Measurements from ENCODE around the gene FIG4. TPM values are rescaled to one million over a fixed set of nuclear protein-coding genes. Genes with fewer than 3 reads are reported as not detected.
"Not testable (repeated sequence)": the region's sequence is repeated elsewhere in the genome, so short reads cannot be mapped to it uniquely, and the experiment has no call there.

The FIG4 gene
- total RNA-seq, 1 experiment from 2014 or later: 6.5 TPM

DNA sequence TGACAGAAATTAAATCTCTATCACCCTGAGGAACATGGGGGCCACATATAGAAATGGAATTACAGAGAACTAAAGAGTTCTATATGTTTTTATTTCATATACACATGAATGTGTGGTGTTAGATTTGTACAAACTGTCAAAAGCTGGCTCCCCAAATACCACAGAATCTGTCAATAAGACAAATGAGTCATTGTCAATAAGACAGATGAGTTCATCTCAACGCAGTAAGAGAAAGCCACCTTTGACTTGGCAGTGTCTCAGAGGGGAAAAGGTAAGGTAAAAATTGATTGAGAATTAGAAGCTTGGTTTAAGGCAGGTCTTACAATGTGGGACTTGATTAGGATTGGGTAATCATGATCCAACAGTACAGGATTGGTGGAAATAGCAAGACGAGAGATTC is 162.9 kb downstream of the FIG4 start:
- DNase-seq (ENCODE audit: low spot score): no peak

DNA sequence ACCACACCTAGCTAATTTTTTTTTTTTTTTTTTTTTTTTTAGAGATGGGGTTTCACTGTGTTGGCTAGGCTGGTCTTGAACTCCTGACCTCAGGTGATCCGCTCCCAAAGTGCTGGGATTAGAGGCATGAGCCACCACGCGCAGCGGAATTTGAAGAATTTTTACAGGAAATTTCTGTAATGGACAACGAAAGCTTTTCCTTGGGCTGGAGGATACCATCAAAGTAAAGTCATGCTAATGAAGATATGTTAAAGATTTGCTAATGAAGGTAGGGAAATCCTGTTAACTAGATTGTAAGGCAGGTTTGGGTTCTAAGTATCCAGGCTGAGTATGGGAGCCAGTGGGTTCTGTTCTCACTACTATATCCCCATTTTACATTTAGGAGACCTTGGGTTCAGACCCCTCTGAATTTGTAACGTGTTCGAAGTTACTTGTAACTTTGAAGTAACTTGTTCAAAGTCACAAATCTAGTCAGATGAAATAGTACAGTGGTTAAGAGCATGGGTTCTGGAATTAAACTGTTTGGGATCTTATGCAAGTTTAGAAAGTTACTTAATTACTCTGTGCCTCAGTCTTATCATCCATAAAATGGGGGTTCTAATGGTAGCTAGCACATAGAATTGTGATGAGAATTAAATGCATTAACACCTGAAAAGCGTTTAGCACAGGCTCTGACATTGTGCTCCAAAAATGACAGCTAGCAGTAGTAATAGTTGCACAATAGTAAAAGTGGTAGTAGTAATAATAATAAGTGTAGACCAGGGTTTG is 163.6 kb downstream of the FIG4 start:
- no peak for DNase-seq (ENCODE audit: low spot score)

DNA sequence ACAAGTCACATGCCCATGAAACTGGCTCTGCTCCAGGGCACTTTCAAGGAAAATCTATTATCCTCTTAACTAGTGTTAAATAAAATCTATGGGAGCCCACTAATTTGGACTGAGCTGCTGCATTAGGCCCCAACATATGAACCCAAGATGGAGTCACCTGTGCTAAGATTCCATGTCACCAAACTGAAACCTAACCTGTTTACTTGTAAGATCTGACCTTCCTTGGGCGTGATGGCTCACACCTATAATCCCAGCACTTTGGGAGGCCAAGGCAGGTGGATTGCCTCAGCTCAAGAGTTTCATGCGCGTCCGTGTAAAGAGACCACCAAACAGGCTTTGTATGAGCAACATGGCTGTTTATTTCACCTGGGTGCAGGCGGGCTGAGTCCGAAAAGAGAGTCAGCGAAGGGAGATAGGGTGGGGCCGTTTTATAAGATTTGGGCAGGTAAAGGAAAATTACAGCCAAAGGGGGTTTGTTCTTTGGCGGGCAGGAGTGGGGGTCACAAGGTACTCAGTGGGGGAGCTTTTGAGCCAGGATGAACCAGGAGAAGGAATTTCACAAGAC is 164.5 kb downstream of the FIG4 start:
- DNase-seq (ENCODE audit: low spot score): not testable (repeated sequence)

DNA sequence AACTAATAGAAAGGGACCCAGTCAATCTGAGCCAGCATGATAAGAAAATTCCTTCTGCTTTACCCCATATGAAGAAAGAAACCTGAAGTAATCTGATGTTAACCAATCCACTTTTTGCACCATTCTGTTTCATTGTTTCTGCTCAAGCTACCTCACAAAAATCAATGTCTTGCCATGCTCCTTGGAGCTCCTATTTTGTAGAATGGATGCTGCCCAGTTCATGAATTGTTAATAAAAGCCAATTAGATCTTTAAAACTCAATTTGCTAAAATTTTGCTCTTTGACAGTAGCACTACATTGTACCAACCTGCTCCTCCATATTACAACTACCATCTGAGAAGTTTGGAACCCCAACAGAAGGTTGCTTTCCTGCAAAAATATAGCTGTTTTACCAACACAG is 170.8 kb downstream of the FIG4 start:
- DNase-seq (ENCODE audit: low spot score): no peak

DNA sequence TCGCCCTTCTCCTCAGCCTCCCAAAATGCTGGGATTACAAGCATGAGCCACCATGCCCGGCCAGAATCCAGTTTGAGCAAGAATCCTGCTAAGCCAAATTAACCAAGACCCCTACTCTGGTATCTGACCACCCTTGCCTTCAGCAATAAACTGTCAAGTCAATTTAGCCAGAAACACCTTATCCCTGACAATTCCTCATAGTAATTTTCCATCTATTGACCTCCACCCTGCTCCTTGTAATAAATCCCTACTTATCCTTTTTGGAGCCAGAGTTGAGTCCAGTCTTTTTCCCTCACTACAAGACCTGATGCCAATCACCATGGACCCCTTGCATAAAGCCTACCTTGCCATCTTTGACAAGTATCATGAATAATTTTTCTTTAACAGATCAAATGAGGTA is 173.0 kb downstream of the FIG4 start:
- DNase-seq (ENCODE audit: low spot score): no peak

DNA sequence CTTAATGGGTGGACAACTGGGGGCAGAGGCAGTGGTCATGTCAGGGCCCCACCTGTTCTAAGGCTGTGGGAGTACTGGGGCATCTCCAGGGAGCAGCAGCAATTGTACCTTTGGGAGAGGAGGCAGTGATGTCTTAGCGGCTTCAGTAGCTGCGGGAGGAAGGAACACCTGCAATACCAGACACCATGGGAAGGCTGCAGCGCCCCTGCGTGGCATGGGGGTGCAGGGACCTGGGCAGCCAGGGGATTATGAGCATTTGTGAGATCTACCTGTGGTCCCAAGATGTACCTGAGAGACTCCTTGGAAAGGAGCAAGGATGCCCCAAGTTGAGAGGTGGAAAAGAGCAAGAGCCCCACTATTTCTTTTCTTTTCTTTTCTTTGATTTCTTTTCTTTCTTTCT is 174.9 kb downstream of the FIG4 start:
- no peak for DNase-seq (ENCODE audit: low spot score)

DNA sequence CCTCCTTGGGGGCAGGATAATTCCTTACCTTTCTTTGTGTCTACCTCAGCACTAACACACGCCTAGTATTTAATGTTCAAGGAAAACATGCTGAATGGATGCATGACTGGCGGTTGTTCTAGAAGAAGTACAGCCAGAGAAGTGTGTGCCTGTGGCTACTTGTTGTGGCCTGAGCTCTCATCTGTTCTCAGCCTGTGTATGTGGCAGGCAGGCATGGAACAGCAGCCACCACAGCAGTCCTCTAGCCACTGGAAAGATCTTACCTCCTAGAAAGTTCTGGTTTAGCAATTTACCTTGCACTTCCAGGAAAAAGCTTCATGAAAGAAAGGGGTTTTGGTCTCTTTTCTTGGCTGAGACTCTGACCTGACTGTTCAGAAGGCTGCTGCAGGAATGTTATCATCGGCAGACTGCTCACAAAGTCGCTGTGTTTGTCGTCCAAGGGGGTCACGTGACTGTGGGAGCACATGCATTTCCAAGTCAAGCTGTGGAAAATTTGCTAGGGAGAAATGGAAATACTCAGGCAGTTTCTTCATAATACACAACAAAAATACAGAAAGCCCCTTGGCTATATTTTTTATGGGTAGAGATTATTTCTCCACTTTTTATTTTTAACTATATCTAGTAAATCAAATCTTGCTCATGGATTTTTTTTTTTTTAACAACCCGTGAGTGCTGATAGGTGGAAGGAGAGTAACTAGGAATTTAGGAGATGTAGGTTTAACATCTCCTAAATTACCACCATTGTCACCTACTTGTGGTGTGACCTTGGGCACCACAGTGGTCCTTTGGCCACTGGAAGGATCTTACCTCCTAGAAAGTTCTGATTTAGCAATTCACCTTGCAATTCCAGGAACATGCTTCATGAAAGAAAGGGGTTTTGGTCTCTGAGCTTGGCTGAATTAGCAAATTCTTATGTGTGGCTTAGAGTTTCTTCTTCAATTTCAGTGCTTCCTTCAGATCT is 176.2 kb downstream of the FIG4 start:
- DNase-seq (ENCODE audit: low spot score): no peak

DNA sequence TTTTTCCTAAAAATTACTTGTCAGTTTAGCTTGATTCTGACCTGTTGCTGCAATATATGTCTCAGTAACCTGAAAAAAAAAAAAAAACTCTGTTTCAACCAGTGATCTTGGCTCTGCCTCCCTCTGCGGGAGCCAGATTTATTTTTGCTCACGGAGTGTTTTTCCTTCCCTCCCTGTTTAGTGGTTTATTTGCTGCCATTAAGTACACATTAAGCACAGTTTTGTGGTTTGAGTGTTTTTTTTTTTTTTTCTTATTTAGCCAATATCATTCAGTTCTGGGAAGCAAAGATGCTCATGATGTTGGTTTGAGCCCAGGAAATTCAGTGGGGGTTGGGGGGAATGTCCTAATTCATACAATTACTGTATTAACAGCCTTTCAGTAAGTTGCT is 176.9 kb downstream of the FIG4 start:
- DNase-seq (ENCODE audit: low spot score): no peak

DNA sequence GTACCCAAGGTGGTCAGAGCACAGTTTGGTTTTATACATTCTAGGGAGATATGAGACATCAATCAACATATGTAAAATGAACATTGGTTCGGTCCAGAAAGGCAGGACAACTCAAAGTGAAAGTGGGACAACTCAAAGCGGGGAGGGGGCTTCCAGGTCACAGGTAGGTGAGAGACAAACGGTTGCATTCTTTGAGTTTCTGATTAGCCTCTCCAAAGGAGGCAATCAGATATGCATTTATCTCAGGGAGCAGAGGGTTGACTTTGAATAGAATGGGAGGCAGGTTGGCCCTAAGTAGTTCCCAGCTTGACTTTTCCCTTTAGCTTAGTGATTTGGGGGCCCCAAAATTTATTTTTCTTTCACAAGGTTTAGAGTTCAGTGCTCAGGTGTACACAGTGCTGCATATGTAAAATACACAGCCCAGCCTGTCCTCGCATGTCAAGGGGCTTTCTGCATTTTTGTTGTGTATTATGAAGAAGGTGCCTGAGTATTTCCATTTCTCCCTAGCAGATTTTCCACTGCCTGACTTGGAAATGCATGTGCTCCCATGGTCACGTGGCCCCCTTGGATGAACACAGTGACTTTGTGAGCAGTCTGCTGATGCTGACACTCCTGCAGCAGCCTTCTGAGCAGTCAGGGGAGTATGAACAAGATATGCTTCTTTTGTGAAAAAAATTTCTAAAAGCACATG is 178.4 kb downstream of the FIG4 start:
- not testable (repeated sequence) for DNase-seq (ENCODE audit: low spot score)

DNA sequence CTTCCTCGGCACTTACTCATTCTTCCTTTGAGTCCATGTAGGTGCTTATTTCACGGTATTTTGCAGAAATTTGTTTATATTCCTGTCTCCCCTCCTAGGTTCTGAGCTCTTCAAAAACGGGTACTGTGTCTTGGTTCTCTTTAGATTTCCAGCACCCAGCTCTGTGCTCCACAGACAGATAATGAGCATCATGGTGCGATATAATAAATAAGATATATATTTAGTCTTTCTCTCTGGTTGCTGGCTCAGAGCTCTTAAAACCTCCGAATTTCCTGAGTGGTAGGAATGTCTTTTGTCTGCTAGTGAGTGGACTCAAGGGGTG is 179.0 kb downstream of the FIG4 start:
- DNase-seq (ENCODE audit: low spot score): no peak

DNA sequence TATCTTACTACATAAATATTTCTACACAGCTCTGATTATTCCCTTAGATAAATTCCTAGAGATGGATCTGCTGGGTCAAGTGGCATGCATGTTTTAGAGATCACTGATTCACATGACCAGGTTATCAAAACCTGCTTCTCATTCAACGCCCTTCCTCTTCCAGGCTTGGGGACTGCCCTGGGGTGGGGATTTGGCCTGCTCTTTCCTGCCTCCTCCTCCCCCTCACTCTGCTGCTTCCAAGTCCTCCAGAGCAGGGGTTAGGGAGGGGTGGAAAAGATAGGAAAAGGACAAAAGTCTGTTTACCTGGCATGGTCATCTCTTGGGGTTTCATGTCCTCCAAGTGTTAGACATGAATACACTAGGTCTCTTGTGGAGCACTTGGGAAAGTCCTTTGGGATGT is 181.5 kb downstream of the FIG4 start:
- no peak for DNase-seq (ENCODE audit: low spot score)

DNA sequence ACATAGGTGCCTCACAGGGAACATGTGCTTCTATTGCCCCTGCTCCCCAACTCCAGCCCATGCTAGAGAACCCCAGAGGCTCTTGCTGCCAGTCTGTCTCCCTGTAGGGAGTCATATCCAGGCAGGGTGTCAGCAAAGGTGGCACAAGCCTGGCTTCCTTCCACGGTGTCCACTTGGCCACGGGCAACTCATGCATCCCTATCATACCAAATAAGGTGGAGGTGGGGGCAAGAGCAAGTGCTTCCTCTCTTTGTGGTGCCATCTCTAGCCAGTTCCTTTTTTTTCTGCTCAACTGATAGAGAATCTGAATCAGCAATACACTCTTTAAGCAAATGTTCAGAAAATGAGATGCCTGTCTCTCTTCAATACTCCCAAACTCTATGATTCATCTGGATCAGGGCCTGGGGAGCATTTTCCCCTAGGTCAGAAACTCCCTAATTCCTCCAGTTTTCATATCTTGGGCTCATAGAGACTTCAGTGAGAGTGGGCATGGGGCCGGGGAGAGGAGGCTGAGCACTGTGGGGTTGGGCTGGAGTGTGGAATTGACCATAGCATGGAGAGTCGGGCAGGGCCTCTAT is 182.0 kb downstream of the FIG4 start:
- no peak for DNase-seq (ENCODE audit: low spot score)

DNA sequence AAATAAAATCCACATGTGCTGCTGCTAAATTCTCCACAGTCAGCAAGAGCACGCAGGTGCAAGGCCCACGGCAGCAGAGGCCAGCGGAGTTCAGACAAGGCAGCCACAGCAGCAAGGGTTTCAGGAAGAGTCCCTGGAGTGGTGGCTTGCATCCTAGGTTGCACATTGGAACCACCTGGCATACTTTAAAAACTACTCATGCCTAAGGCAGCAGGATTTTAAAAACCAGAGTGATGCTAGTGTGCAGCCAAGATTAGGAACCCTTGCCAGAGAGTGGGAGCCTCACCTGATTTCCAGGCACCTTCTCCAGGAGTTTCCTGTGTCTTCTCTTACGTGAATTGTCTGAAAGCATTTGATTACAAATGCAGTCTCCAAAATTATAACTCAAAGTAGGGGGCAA is 183.0 kb downstream of the FIG4 start:
- DNase-seq (ENCODE audit: low spot score): no peak

DNA sequence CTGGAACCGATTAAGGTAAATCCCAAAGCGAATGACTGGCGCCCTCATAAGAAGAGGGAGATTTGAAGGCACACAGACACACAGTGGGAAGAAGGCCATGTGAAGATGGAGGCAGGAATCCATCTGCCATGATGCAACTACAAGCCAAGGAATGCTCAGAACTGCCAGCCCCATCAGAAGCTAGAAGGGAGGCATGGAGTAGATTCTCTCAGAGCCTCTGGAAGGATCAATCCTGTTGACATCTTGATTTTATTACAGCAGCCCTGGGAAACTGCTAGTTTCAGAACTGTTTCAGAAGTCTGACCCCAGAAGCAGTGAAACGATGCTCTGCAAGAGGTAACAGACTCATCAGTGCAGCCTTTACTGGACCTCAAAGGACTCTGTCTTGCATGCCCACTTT is 183.5 kb downstream of the FIG4 start:
- no peak for DNase-seq (ENCODE audit: low spot score)

Other genes starting within 250 kb of the FIG4 start
- gene MICAL1, start 235.5 kb upstream of the FIG4 start, total RNA-seq (2014; rRNA removed; shearing (Covaris generic)): 23.6 and 26.4 TPM in 2 replicates
- 4.6 and 4.8 TPM in 2 replicates for gene ZBTB24, start 208.1 kb upstream of the FIG4 start, total RNA-seq (2014; rRNA removed; shearing (Covaris generic))
- 1.5 and 2.1 TPM in 2 replicates for gene AK9, start 94 bp upstream of the FIG4 start, total RNA-seq (2014; rRNA removed; shearing (Covaris generic))